CD8-positive, alpha-beta memory T cell (primary cell): ENCODE data around the gene PLAU. TPM values are rescaled to one million over a fixed set of nuclear protein-coding genes. Genes with fewer than 3 reads are reported as not detected.
"Not testable (repeated sequence)": the region's sequence is repeated elsewhere in the genome, so short reads cannot be mapped to it uniquely, and the experiment has no call there.

Source experiments
- CTCF ChIA-PET: fragments of 350-600 bp; sonication (Branson Sonifier 250); formaldehyde crosslinking; loops from one replicate; lab custom pipeline; 2021; ENCODE audit warnings: antibody characterized with exemption; lab: Charles Lee
- POLR2A ChIA-PET: fragments of 350-600 bp; sonication (Branson Sonifier 250); formaldehyde crosslinking; loops from one replicate; lab custom pipeline; 2021; ENCODE audit warnings: antibody characterized with exemption; lab: Charles Lee
- DNase-seq, 5 donors: peaks; one replicate each; pipeline versions ENCODE4 v3.0.0 to v3.0.0-alpha.2; 2020 to 2022; ENCODE audit warnings: mixed read lengths in 1 of 5
- H3K27ac ChIP-seq: one replicate; pipeline ENCODE4 v1.7.0; 2013; ENCODE audit warnings: low read depth, mild to moderate bottlenecking, low read length, moderate library complexity
- H3K27me3 ChIP-seq: 2 replicates; pipeline ENCODE4 v1.7.0; 2013; ENCODE audit warnings: low read length, mild to moderate bottlenecking; ENCODE audit not compliant: insufficient read depth, poor library complexity, severe bottlenecking
- H3K36me3 ChIP-seq: 2 replicates; pipeline ENCODE4 v1.7.0; 2013; ENCODE audit warnings: mild to moderate bottlenecking, low read length, moderate library complexity; ENCODE audit not compliant: insufficient read depth
- H3K4me1 ChIP-seq: 2 replicates; pipeline ENCODE4 v1.7.0; 2013; ENCODE audit warnings: mild to moderate bottlenecking, low read length, moderate library complexity; ENCODE audit not compliant: insufficient read depth
- H3K4me3 ChIP-seq: 2 replicates; pipeline ENCODE4 v1.7.0; 2013; ENCODE audit warnings: mild to moderate bottlenecking, low read length
- H3K9me3 ChIP-seq: 2 replicates; pipeline ENCODE4 v1.7.0; 2013; ENCODE audit warnings: mild to moderate bottlenecking, low read length
- H3K27ac Mint-ChIP-seq, 8 donors: one replicate each; pipeline ENCODE4 v1.8.0; 2020 to 2021; ENCODE audit warnings: mixed read lengths in 8 of 8, mild to moderate bottlenecking in 6 of 8, inconsistent platforms in 3 of 8, moderate library complexity in 3 of 8
- H3K27me3 Mint-ChIP-seq, 2 donors: one replicate each; pipeline ENCODE4 v1.8.0; 2020 to 2021; ENCODE audit warnings: mixed read lengths in 2 of 2, mild to moderate bottlenecking in 1 of 2, moderate library complexity in 1 of 2
- H3K36me3 Mint-ChIP-seq, 3 donors: one replicate each; pipeline ENCODE4 v1.8.0; 2020 to 2021; ENCODE audit warnings: mixed read lengths in 3 of 3, inconsistent platforms in 1 of 3, mild to moderate bottlenecking in 1 of 3
- H3K4me1 Mint-ChIP-seq, 3 donors: one replicate each; pipeline ENCODE4 v1.8.0; 2020 to 2021; ENCODE audit warnings: mixed read lengths in 3 of 3, inconsistent platforms in 1 of 3, mild to moderate bottlenecking in 1 of 3
- H3K4me3 Mint-ChIP-seq, 7 donors: one replicate each; pipeline ENCODE4 v1.8.0; 2020 to 2021; ENCODE audit warnings: mixed read lengths in 7 of 7, mild to moderate bottlenecking in 6 of 7, moderate library complexity in 4 of 7, inconsistent platforms in 2 of 7
- H3K9me3 Mint-ChIP-seq, 5 donors: one replicate each; pipeline ENCODE4 v1.8.0; 2020 to 2022; ENCODE audit warnings: mixed read lengths in 5 of 5, mild to moderate bottlenecking in 3 of 5, moderate library complexity in 2 of 5, inconsistent platforms in 1 of 5
- polyA plus RNA-seq: library from polyadenylated mRNA; unstranded; fragments of 300-500 nt; fragmentation: Illumina TruSeq; gene quantifications from one replicate; pipeline ENCODE4 v1.2.3, GENCODE V29; 2021
- total RNA-seq, 2 experiments: library from RNA; stranded (reverse); gene quantifications; one replicate each; pipeline ENCODE4 v1.2.3, GENCODE V29; 2021

Gene PLAU
- total and polyA plus RNA-seq, 3 experiments from 2014 or later: 1.2 to 1.6 TPM; not detected in 1

- H3K4me1 ChIP-seq: peaks cover 26% of the 10 kb centered on the region
- DNase-seq, POLR2A ChIA-PET, H3K36me3 Mint-ChIP-seq, H3K27me3 Mint-ChIP-seq, H3K27ac Mint-ChIP-seq, H3K4me3 ChIP-seq, H3K9me3 Mint-ChIP-seq, H3K27me3 ChIP-seq, H3K36me3 ChIP-seq, H3K4me3 Mint-ChIP-seq, H3K27ac ChIP-seq, H3K9me3 ChIP-seq: not testable (repeated sequence)
- CTCF ChIA-PET: interaction anchor here (1.7 kb wide), 1 partner anchor 24 kb away, joined by 3 read pairs; no protein-coding TSS in a partner anchor
- peaks cover 28 to 38% (median 36%) of the 10 kb centered on the region in 3 donors for H3K4me1 Mint-ChIP-seq
Observed at GRCh38 chr10:73963533-73963932, 52.6 kb downstream of the PLAU start.

DNA sequence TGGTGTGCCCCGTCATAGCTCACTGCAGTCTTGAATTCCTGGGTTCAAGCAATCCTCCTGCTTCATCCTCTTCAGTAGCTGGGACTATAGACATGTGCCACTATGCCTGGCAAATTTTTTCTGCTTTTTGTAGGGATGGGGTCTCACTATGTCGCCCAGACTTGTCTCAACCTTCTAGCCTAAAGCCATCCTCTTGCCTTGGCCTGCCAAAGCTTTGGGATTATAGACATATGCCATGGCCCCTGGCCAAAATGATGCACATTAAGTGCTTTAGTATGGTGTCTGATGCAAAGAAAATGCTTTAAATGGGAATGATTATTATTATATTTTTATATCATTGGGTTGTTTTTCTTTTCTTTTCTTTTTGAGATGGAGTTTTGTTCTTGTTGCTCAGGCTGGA is 53.8 kb downstream of the PLAU start:
- ChIA-PET CTCF (interaction anchor here (0.9 to 1.7 kb wide), 3 partner anchors 24 to 78 kb away, joined by 3 read pairs; no protein-coding TSS in a partner anchor), POLR2A (no interaction called here)
- DNase-seq: no peak
- Histone ChIP-seq H3K9me3 (no peaks in the 10 kb centered on the region), H3K4me3 (no peak overlapping the region), H3K27me3 (no peaks in the 10 kb centered on the region), H3K4me1 (peaks cover 19% of the 10 kb centered on the region), H3K36me3 (no peaks in the 10 kb centered on the region), H3K27ac (no peak overlapping the region)
- H3K36me3 Mint-ChIP-seq: no peaks in the 10 kb centered on the region
- H3K4me1 Mint-ChIP-seq: peaks cover 29 to 38% (median 31%) of the 10 kb centered on the region in 3 donors
- H3K4me3 Mint-ChIP-seq: no peak overlapping the region
- no peak overlapping the region for H3K27ac Mint-ChIP-seq
- H3K9me3 Mint-ChIP-seq: no peaks in the 10 kb centered on the region
- H3K27me3 Mint-ChIP-seq: no peaks in the 10 kb centered on the region

DNA sequence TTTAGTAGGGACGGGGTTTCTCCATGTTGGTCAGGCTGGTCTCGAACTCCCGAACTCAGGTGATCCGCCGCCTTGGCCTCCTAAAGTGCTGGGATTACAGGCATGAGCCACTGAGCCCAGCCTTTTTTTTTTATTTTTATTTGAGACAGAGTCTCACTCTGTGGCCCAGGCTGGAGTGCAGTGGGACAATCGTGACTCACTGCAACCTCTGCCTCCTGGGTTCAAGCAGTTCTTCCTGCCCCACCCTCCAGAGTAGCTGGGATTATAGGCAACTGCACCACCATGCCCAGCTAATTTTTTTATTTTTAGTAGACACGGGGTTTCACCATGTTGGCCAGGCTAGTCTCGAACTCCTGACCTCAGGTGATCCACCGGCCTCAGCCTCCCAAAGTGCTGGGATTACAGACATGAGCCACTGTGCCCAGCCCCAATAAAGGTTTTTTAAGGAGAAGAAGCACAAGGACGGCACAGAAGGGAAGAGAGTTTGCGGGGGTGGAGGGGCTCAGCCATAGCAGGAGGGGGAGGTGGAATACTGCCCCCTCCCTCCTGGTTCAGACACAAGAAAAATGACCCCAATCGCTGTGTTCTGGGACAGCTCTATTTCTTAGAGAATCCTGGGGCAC is 54.4 kb downstream of the PLAU start:
- H3K9me3 ChIP-seq, DNase-seq, H3K4me3 ChIP-seq, H3K36me3 Mint-ChIP-seq, H3K27me3 ChIP-seq, H3K27ac ChIP-seq, H3K27ac Mint-ChIP-seq, H3K36me3 ChIP-seq, H3K27me3 Mint-ChIP-seq, H3K9me3 Mint-ChIP-seq, POLR2A ChIA-PET, H3K4me3 Mint-ChIP-seq: not testable (repeated sequence)
- peaks cover 24 to 35% (median 25%) of the 10 kb centered on the region in 3 donors for H3K4me1 Mint-ChIP-seq
- CTCF ChIA-PET: interaction anchor here (1.0 to 2.9 kb wide), 2 partner anchors 8 to 79 kb away, joined by 3 to 10 read pairs; no protein-coding TSS in a partner anchor
- peaks cover 13% of the 10 kb centered on the region for H3K4me1 ChIP-seq

GRCh38 chr10:73965890-73966768 is 55.2 kb downstream of the PLAU start:
- H3K27ac Mint-ChIP-seq: no peak overlapping the region
- CTCF ChIA-PET: interaction anchor here (1.5 to 2.9 kb wide), 2 partner anchors 9 to 86 kb away, joined by 4 to 10 read pairs; no protein-coding TSS in a partner anchor

GRCh38 chr10:73967022-73967429 is 56.1 kb downstream of the PLAU start:
- peaks cover 21 to 24% (median 22%) of the 10 kb centered on the region in 3 donors for H3K4me1 Mint-ChIP-seq
- Histone ChIP-seq H3K36me3 (no peaks in the 10 kb centered on the region), H3K27me3 (no peaks in the 10 kb centered on the region), H3K4me1 (peaks cover 12% of the 10 kb centered on the region), H3K9me3 (no peaks in the 10 kb centered on the region), H3K27ac (no peak overlapping the region), H3K4me3 (no peak overlapping the region)
- POLR2A ChIA-PET: no interaction called here
- H3K36me3 Mint-ChIP-seq: no peaks in the 10 kb centered on the region
- H3K27me3 Mint-ChIP-seq: no peaks in the 10 kb centered on the region
- no peaks in the 10 kb centered on the region for H3K9me3 Mint-ChIP-seq
- H3K4me3 Mint-ChIP-seq: no peak overlapping the region
- CTCF ChIA-PET: interaction anchor here (1.5 to 2.9 kb wide), 3 partner anchors 9 to 87 kb away, joined by 4 to 10 read pairs (median 4); no protein-coding TSS in a partner anchor
- no peak overlapping the region for H3K27ac Mint-ChIP-seq
- DNase-seq: no peak

More at GRCh38 chr10:73965890-73966768, 55.2 kb downstream of the PLAU start:
- H3K4me3 Mint-ChIP-seq: peak overlapping the region in 1 of 7 donors; percentile 13
- no peak for DNase-seq
- Histone ChIP-seq H3K36me3 (no peaks in the 10 kb centered on the region), H3K27ac (no peak overlapping the region), H3K4me1 (peaks cover 12% of the 10 kb centered on the region), H3K4me3 (no peak overlapping the region), H3K9me3 (no peaks in the 10 kb centered on the region), H3K27me3 (no peaks in the 10 kb centered on the region)
- H3K36me3 Mint-ChIP-seq: no peaks in the 10 kb centered on the region
- H3K27me3 Mint-ChIP-seq: no peaks in the 10 kb centered on the region
- H3K4me1 Mint-ChIP-seq: peaks cover 19 to 29% (median 22%) of the 10 kb centered on the region in 3 donors
- H3K9me3 Mint-ChIP-seq: no peaks in the 10 kb centered on the region
- POLR2A ChIA-PET: no interaction called here

Other genes with a start within 250 kb of the PLAU start
- gene AGAP5, start 213.0 kb upstream of the PLAU start, total RNA-seq: 1 to 10 TPM; 7.4 to 8.6 TPM
- gene AGAP5, start 213.0 kb upstream of the PLAU start, polyA plus RNA-seq: 0.45 TPM
- gene SEC24C, start 166.8 kb upstream of the PLAU start, total RNA-seq: 10 to 100 TPM; 93.1 to 95.9 TPM
- gene SEC24C, start 166.8 kb upstream of the PLAU start, polyA plus RNA-seq: 70.3 TPM
- gene CHCHD1, start 129.1 kb upstream of the PLAU start, total RNA-seq: 10 to 100 TPM; 35.8 to 37.2 TPM
- gene CHCHD1, start 129.1 kb upstream of the PLAU start, polyA plus RNA-seq: 52.6 TPM
- gene ZSWIM8, start 125.5 kb upstream of the PLAU start, total RNA-seq: 10 to 100 TPM; 54.3 to 57.6 TPM
- gene ZSWIM8, start 125.5 kb upstream of the PLAU start, polyA plus RNA-seq: 26.0 TPM
- gene NDST2, start 99.5 kb upstream of the PLAU start, total RNA-seq: 10 to 100 TPM; 39.8 to 43.9 TPM
- 25.3 TPM for gene NDST2, start 99.5 kb upstream of the PLAU start, polyA plus RNA-seq
- gene CAMK2G, start 36.6 kb upstream of the PLAU start, total RNA-seq: 10 to 100 TPM; 17.3 to 17.5 TPM
- gene CAMK2G, start 36.6 kb upstream of the PLAU start, polyA plus RNA-seq: 8.1 TPM
- gene VCL, start 87.0 kb downstream of the PLAU start, total RNA-seq: 10 to 100 TPM; 30.6 to 31.2 TPM
- gene VCL, start 87.0 kb downstream of the PLAU start, polyA plus RNA-seq: 43.7 TPM
- 10 to 100 TPM; 59.7 to 62.1 TPM for gene AP3M1, start 239.7 kb downstream of the PLAU start, total RNA-seq
- 34.5 TPM for gene AP3M1, start 239.7 kb downstream of the PLAU start, polyA plus RNA-seq
- gene ADK, start 240.1 kb downstream of the PLAU start, total RNA-seq: 10 to 100 TPM; 64.4 to 65.1 TPM
- gene ADK, start 240.1 kb downstream of the PLAU start, polyA plus RNA-seq: 54.1 TPM